Upper lobe of left lung (tissue), 6 donors: Measurements from ENCODE around the gene CTSE. TPM values are rescaled to one million over a fixed set of nuclear protein-coding genes. Genes with fewer than 3 reads are reported as not detected.
A peak's percentile ranks its signal among the peaks of the same experiment; 100 is the strongest.

Experiments
- ATAC-seq, 2 donors: fragments of 200-7000 bp; cut with Tn5 transposase; one replicate each; pipeline ENCODE4 v1.9.1; 2022; ENCODE audit warnings: mild to moderate bottlenecking in 2 of 2, moderate library complexity in 2 of 2; ENCODE audit not compliant: low FRiP score in 2 of 2
- DNase-seq, 2 donors: peaks; one replicate each; pipeline ENCODE4 v3.0.0-alpha.2; 2019 to 2020
- H3K27ac ChIP-seq, 4 donors: fragments of 200-600 bp; sonication (generic); one replicate each; pipeline ENCODE4 v1.5.1; 2016 to 2019
- H3K27me3 ChIP-seq, 4 donors: fragments of 200-600 bp; sonication (generic); one replicate each; pipeline ENCODE4 v1.5.1; 2017 to 2019
- H3K36me3 ChIP-seq, 4 donors: fragments of 200-600 bp; sonication (generic); one replicate each; pipeline ENCODE4 v1.5.1; 2016 to 2019
- H3K4me1 ChIP-seq, 4 donors: fragments of 200-600 bp; sonication (generic); one replicate each; pipeline ENCODE4 v1.5.1; 2018 to 2019
- H3K4me3 ChIP-seq, 4 donors: fragments of 200-600 bp; sonication (generic); one replicate each; pipeline ENCODE4 v1.5.1; 2017 to 2019; ENCODE audit warnings: mild to moderate bottlenecking in 2 of 4, moderate library complexity in 1 of 4
- H3K9me3 ChIP-seq, 4 donors: fragments of 200-600 bp; sonication (generic); one replicate each; pipeline ENCODE4 v1.5.1; 2018 to 2019
- EP300 ChIP-seq, 4 donors: sonication (generic); formaldehyde crosslinking; IDR thresholded peaks; one replicate each; pipeline ENCODE4 v1.5.1; 2017; ENCODE audit warnings: antibody characterized with exemption in 4 of 4, control low read depth in 2 of 4
- POLR2A ChIP-seq, 4 donors: fragments of 450-650 bp; IDR thresholded peaks; one replicate each; pipeline ENCODE4 v1.5.1; 2016 to 2017; ENCODE audit warnings: antibody characterized with exemption in 4 of 4, mild to moderate bottlenecking in 2 of 4
- POLR2AphosphoS5 ChIP-seq, 2 donors: sonication (generic); formaldehyde crosslinking; IDR thresholded peaks; one replicate each; pipeline ENCODE4 v1.5.1; 2017; ENCODE audit warnings: antibody characterized with exemption in 2 of 2
- WGBS, 2 donors: methylation state at CpG; one replicate each; pipeline ENCODE4 v1.1.5; 2017 to 2018; 5-methylcytosine and 5-hydroxymethylcytosine counted together
- total RNA-seq, 6 donors: library from RNA; depleted of rRNA in 4 of 6; stranded (reverse); fragments of >200 nt in 4 of 6; gene quantifications; one replicate each; pipeline versions ENCODE4 v1.1.0 to v1.2.1, GENCODE V29; 2016 to 2021
- TF ChIP-seq, protein P1 (sequence below), 6 experiments: fragments of 450-650 bp in 4 of 6; fragments of 200-600 bp in 2 of 6; sonication (generic) in 2 of 6; IDR thresholded peaks; one replicate each; pipeline ENCODE4 v1.5.1; 2016 to 2019; ENCODE audit warnings: antibody characterized with exemption in 6 of 6
- donor health status: DM: no; HTN: no; CAD: no; lungs with moderate emphysema.
- donor health status: DM: no; HTN: yes; CAD: no; lungs with severe emphysema.

CTSE gene
- total RNA-seq, 6 donors from 2014 or later: 34.6 to 132 (median 106) TPM

DNA sequence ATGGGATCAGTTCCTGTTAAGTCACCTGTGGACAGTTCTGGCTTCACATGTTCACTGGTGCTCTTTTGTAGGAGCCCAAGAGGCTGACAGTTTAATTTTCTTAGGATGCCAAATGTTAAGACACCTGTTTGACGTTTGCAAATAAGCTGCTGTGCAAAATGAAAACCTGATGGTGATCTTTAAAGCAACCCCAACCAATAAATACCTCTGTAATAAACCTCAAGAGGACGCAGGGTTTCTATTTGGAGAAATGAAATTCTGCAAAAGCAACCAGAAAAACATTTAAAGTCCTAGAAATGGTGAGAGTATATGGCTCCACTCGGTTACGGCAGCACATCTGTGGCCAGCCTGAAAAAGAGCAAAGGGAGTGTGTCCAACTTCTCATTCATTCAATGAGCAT lies 23.6 kb upstream of the CTSE start:
- WGBS, 2 donors: 86 to 87% methylated on average over 4 of the region's 4 CpGs
- TF ChIP-seq, protein P1, sequence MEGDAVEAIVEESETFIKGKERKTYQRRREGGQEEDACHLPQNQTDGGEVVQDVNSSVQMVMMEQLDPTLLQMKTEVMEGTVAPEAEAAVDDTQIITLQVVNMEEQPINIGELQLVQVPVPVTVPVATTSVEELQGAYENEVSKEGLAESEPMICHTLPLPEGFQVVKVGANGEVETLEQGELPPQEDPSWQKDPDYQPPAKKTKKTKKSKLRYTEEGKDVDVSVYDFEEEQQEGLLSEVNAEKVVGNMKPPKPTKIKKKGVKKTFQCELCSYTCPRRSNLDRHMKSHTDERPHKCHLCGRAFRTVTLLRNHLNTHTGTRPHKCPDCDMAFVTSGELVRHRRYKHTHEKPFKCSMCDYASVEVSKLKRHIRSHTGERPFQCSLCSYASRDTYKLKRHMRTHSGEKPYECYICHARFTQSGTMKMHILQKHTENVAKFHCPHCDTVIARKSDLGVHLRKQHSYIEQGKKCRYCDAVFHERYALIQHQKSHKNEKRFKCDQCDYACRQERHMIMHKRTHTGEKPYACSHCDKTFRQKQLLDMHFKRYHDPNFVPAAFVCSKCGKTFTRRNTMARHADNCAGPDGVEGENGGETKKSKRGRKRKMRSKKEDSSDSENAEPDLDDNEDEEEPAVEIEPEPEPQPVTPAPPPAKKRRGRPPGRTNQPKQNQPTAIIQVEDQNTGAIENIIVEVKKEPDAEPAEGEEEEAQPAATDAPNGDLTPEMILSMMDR (IDR thresholded peaks at IDR 0.05): no peak
- no peak for TF ChIP-seq POLR2AphosphoS5 (IDR thresholded peaks at IDR 0.05)
- no peak for TF ChIP-seq POLR2A (IDR thresholded peaks at IDR 0.05)
- no peak for TF ChIP-seq EP300 (IDR thresholded peaks at IDR 0.05)
- Histone ChIP-seq H3K36me3 (no peaks in the 10 kb centered on the region), H3K4me3 (no peak overlapping the region), H3K27me3 (no peaks in the 10 kb centered on the region), H3K9me3 (no peaks in the 10 kb centered on the region), H3K4me1 (peaks cover 0 to 11% (median 7%) of the 10 kb centered on the region in 4 donors), H3K27ac (no peak overlapping the region)
- DNase-seq (no peak), ATAC-seq (no peak)

DNA sequence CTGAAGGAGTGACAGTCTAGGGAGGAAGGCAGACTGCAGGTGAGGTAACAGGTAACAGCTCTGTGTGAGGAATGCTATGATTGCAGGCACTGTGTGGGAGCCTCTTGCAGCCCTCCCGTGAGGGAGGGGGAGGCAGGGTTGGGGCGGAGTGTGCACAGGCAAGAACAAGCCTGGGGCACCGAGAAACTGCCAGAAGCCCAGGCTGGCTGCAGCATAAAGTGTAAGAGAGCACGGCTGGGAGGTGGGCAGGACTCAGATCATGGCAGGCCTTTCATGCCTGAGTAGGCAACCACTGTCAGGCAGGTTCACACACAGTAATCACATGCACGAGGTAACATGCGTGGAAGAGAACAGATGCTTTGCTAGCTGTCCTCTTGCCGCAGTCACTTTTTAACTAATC lies 17.9 kb upstream of the CTSE start:
- Histone ChIP-seq H3K36me3 (no peaks in the 10 kb centered on the region), H3K4me3 (no peak overlapping the region), H3K27ac (no peak overlapping the region), H3K9me3 (no peaks in the 10 kb centered on the region), H3K4me1 (peaks cover 0 to 13% (median 0%) of the 10 kb centered on the region in 4 donors), H3K27me3 (no peaks in the 10 kb centered on the region)
- DNase-seq: no peak
- WGBS, 2 donors: 42 to 55% methylated on average over 7 of the region's 7 CpGs
- TF ChIP-seq, protein P1 (IDR thresholded peaks at IDR 0.05): no peak
- no peak for TF ChIP-seq POLR2A (IDR thresholded peaks at IDR 0.05)
- no peak for TF ChIP-seq EP300 (IDR thresholded peaks at IDR 0.05)
- no peak for TF ChIP-seq POLR2AphosphoS5 (IDR thresholded peaks at IDR 0.05)
- peak in 1 of 2 donors; percentile 22 for ATAC-seq

DNA sequence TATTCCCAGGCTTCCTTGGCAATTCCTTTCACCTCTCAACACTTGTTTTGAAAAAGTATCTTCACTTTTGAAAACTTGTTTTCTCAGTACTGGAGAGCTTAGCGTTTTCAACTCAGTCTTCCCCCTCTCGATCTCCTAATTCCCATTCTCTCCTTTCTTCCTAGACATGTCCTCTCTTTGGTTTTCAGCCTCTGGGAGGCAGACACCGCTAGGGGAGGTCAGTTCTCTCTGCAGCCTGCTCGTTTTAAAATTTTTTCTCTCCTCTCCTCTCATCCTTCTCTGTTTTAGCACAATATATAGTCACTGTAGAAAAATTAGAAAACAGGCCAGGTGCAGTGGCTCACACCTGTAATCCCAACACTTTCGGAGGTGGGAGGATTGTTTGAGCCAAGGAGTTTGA lies 16.6 kb upstream of the CTSE start:
- Histone ChIP-seq H3K36me3 (no peaks in the 10 kb centered on the region), H3K4me3 (no peak overlapping the region), H3K27me3 (no peaks in the 10 kb centered on the region), H3K4me1 (peaks cover 0 to 13% (median 0%) of the 10 kb centered on the region in 4 donors), H3K27ac (no peak overlapping the region), H3K9me3 (no peaks in the 10 kb centered on the region)
- ATAC-seq (no peak), DNase-seq (no peak)
- 68 to 74% methylated on average over 5 of the region's 5 CpGs for WGBS, 2 donors
- TF ChIP-seq POLR2A (IDR thresholded peaks at IDR 0.05): no peak
- TF ChIP-seq, protein P1 (IDR thresholded peaks at IDR 0.05): no peak
- TF ChIP-seq EP300 (IDR thresholded peaks at IDR 0.05): no peak
- no peak for TF ChIP-seq POLR2AphosphoS5 (IDR thresholded peaks at IDR 0.05)

DNA sequence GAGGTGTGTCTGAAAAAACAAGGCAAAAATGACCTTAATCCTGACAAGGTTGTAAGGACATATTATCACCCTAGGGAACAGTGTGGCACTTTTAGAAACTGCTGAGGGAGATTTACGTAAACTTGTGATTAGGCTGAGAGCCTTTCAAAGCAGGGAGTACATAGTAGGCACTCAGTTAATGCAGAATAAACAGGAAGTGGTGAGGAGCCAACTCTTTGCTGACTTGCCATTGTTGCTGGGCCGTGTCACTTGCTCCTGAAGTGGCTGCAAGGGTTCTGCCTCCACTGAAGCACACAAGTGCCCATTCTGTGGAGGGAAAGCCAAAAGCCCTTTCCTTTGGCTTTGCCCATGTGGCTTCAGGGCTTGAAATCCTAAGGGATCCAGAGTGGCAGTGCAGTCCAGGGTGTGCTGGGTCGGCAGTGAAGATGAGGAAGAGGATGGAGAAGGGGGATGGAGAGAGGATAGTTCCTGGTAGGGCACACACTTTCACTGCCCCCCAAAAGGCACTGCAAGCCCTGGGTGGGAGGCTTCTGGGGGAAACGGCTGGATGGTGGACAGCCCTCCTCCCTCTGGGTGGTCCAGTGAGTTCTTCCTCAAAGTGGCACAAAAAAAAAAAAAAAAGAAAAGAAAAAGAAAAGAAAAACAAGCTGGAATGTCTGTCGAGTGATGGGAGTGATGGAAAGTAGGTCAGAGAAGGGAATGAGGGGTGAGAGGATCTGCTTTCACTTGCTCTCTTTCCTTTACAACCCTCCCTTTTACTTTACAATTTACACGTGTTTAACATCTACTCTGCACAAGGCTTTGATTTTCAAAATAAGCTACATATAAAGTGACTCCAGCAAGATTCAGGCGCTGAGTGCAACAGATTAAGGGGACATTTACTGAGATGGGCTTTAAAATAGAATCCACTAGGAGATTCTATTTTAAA lies 15.6 kb upstream of the CTSE start:
- Histone ChIP-seq H3K4me3 (no peak overlapping the region), H3K27ac (no peak overlapping the region), H3K36me3 (no peaks in the 10 kb centered on the region), H3K9me3 (no peaks in the 10 kb centered on the region), H3K27me3 (no peaks in the 10 kb centered on the region), H3K4me1 (peaks cover 0 to 17% (median 5%) of the 10 kb centered on the region in 4 donors)
- DNase-seq (peak in 1 of 2 donors; percentile 24), ATAC-seq (no peak)
- TF ChIP-seq POLR2AphosphoS5 (IDR thresholded peaks at IDR 0.05) (no peak), POLR2A (IDR thresholded peaks at IDR 0.05) (no peak), EP300 (IDR thresholded peaks at IDR 0.05) (no peak)
- TF ChIP-seq, protein P1 (IDR thresholded peaks at IDR 0.05): no peak
- 42 to 49% methylated on average over 7 of the region's 7 CpGs for WGBS, 2 donors
